ENCODE results near the gene NEU4.

NEU4 gene

DNA sequence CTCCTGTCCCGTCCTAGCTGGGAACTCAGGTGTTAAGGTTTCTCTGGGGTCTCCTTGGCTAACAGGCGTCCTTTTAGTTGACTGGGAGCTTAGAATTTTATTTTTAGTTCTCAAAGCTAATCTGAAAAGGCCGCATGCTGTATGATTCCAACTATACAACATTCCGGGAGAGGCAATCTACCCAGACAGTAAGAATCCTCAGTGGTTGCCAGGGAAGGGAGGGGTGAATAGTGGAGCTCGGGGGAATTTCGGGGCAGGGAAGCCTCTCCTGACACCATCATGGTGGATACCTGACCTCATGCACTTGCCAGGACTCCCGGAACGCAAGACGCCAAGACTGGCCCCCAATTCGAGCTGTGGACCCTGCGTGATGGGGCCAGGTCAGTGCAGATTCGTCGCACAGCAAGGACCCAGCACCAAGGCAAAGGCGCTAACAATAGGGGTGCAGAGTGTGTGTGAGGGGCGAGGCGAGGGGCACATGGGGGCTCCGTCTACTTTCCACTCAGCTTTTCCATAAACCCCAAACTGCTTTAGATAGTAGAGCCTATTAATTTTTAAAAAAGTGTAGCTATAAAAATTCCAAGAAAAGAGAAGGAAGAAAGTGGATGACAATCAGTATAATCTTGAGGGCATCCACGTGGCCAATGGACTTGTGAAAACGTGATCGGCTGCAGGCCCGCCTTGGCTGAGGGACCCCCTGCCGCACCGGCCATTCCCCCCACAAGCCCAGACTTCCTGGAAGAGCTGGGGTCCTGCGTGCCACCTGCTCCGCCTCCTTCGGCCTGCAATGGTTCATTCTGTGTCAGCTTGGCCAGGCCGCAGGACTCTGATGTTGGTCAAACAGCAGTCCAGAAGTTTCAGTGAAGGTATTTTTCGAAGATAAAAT is 32.4 kb downstream of the NEU4 start:
- Histone ChIP-seq H3K4me2 (peak overlapping the region; percentile 30 to 99 (median 89); a peak in 18 of 22 replicates), H4K20me1 (no peaks in the 10 kb centered on the region; a peak in 1 of 22 replicates), H3K36me3 (no peaks in the 10 kb centered on the region), H3K4me1 (peaks cover 43 to 64% (median 61%) of the 10 kb centered on the region in 10 experiments), H3K27me3 (0 out of 22 replicates have a peak, but pooled peaks cover 0 to 3% (median 0%) of the 10 kb centered on the region in 11 experiments), H3K9me3 (replicated peaks in 1 of 11) (peaks cover 0 to 2% (median 0%) of the 10 kb centered on the region in 11 experiments; a peak in 1 of 22 replicates), H3K9ac (no peak overlapping the region), H3K4me3 (no peak overlapping the region), H3K27ac (peak overlapping the region in 4 of 11 experiments; percentile 15 to 90 (median 54); a peak in 5 of 22 replicates)
- no peak for TF ChIP-seq Cebpa-rat (IDR thresholded peaks at IDR 0.05)

DNA sequence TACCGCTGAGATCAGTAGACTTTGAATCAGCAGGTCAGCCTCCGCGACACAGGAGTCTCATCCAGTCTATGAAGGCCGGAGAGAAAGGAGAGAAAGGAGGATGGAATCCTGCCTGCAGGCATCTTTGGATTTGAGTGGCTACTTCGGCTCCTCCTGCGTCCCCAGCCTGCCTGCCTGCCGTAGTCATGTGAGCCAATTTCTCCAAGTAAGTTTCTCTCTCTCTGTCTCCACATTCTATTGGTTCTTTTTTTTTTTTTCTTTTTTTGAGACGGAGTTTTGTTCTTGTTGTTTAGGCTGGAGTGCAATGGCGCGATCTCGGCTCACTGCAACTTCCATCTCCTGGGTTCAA is 33.0 kb downstream of the NEU4 start:
- H3K4me2 ChIP-seq, result peak overlapping the region; percentile 82 to 99 (median 91); a peak in 17 of 22 replicates
- H3K4me1 ChIP-seq, result peaks cover 45 to 66% (median 62%) of the 10 kb centered on the region in 10 experiments
- H3K36me3 ChIP-seq, result no peaks in the 10 kb centered on the region
- no peaks in the 10 kb centered on the region for H3K9me3 ChIP-seq (replicated peaks in 1 of 11)
- peak overlapping the region in 1 of 11 experiments; percentile 80; a peak in 3 of 22 replicates for H3K9ac ChIP-seq
- peak overlapping the region in 6 of 11 experiments; percentile 70 to 90 (median 84); a peak in 7 of 22 replicates for H3K27ac ChIP-seq
- 0 out of 22 replicates have a peak, but pooled peaks cover 0 to 3% (median 0%) of the 10 kb centered on the region in 11 experiments for H3K27me3 ChIP-seq
- TF ChIP-seq Cebpa-rat (IDR thresholded peaks at IDR 0.05), result no peak
- H4K20me1 ChIP-seq, result no peaks in the 10 kb centered on the region; a peak in 1 of 22 replicates
- H3K4me3 ChIP-seq, result no peak overlapping the region

DNA sequence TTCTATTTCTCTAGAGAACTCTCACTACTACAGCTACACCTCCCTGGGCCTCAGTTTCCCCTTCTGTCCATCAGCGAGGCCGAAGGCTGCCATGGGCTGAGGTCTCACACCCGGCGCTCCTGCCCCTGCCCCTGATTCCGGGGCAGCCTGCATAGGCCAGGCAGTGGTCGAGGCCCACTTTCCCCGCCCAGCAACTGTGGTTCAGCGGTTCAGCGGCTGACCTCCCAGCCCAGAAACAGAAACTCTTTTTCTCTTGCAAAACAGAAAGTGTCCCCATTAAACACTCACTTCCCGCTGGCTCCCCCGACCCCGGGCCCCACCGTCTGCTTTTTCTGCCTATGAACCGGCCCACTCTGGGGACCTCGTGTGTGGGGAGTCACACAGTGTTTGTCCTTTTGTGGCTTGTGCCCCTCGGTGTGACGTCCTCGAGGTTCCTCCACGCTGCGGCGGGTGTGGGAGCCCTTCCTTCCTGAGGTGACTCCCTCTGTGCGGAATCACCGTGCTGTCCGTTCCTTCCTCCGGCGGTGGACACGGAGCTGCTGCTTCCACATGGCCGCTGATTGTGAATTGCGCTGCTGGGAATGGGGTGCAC is 33.7 kb downstream of the NEU4 start:
- Histone ChIP-seq H3K9me3 (replicated peaks in 1 of 11) (no peaks in the 10 kb centered on the region), H4K20me1 (no peaks in the 10 kb centered on the region; a peak in 1 of 22 replicates), H3K27me3 (0 out of 22 replicates have a peak, but pooled peaks cover 0 to 3% (median 0%) of the 10 kb centered on the region in 11 experiments), H3K4me2 (peak overlapping the region; percentile 82 to 99 (median 91)), H3K4me1 (peaks cover 45 to 66% (median 62%) of the 10 kb centered on the region in 10 experiments), H3K4me3 (peak overlapping the region in 8 of 10 experiments; percentile 29 to 62 (median 42); a peak in 15 of 20 replicates), H3K27ac (peak overlapping the region; percentile 50 to 90 (median 74)), H3K9ac (peak overlapping the region; percentile 55 to 86 (median 68); a peak in 21 of 22 replicates), H3K36me3 (no peaks in the 10 kb centered on the region)
- TF ChIP-seq Cebpa-rat (IDR thresholded peaks at IDR 0.05), result no peak

DNA sequence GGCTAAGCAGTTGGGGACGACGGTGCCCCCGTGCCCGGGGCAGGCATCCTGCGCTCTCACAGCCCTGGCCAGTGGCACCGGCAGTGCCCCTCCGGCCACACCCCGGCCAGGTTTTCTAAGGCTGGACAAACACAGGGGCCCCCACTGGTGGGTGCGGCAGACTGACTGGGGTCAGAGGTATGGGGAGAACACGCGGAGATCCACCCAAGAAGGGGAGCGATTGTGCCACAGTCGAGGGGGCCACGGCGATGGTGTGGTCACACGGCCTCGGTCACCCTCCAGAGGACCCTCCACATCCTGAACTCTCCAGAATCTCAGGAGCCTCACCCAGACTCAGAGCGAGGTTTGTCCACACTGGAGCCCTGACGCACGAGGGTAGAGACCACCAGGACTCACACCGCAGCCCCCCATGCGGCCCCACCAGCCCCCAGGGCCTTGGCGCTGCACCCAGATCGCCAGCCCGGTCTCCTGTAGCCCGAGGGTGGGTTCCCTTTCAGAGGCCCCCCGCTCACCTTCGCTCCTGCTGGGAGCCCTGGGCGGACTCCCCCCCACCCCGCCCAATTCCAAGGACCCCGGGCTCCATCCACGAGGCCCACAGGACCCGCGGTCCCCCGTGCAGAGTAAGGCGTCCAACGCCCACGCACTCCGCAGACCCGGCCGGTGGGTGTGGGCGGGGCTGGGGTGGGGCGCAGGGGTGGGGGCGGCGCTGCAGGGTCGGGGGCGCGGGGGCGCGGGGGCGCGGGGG is 34.5 kb downstream of the NEU4 start:
- peak overlapping the region; percentile 55 to 86 (median 68); a peak in 20 of 22 replicates for H3K9ac ChIP-seq

DNA sequence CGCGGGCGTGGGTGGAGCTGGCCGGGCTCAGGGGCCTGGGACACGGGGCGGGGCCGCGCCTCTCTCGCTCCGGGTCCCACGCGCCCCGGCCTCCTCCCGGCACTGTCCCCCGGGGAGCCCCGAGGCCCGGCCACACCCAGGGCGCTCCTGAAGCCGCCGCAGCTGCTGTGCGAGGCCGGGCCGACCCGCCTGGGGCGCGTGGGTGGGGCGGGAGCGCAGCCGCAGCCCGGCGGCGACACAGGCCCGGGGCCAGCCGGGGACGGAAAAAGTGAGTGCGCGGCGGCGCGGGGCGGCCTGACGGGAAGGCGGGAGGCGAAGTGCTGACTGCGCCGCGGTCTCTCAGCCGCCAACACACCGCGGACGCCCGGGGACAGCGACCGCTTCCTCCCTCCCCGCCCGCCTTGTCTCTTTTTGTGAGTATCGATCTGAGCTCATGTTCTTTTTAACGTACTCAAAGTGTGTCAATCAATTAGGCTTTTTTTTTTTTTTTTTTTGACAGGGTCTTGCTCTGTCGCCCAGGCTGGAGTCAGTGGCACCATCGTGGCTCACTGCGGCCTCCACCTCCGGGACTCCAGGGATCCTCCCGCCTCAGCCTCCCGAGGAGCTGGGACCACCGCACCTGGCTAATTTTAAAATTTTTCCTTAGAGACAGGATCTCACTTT is 35.2 kb downstream of the NEU4 start:
- peaks cover 45 to 66% (median 62%) of the 10 kb centered on the region in 10 experiments for H3K4me1 ChIP-seq
- H3K27me3 ChIP-seq, result 0 out of 22 replicates have a peak, but pooled peaks cover 0 to 3% (median 0%) of the 10 kb centered on the region in 11 experiments
- H3K4me2 ChIP-seq, result peak overlapping the region; percentile 81 to 95 (median 91)
- H3K36me3 ChIP-seq, result no peaks in the 10 kb centered on the region
- peak overlapping the region; percentile 43 to 66 (median 53) for H3K4me3 ChIP-seq
- H4K20me1 ChIP-seq, result no peaks in the 10 kb centered on the region; a peak in 1 of 22 replicates
- TF ChIP-seq Cebpa-rat (IDR thresholded peaks at IDR 0.05), result no peak
- H3K27ac ChIP-seq, result peak overlapping the region; percentile 57 to 90 (median 72)
- H3K9me3 ChIP-seq (replicated peaks in 1 of 11), result no peaks in the 10 kb centered on the region
- H3K9ac ChIP-seq, result peak overlapping the region; percentile 62 to 85 (median 78)

More for the DNA sequence above, 34.5 kb downstream of the NEU4 start:
- H3K27me3 ChIP-seq, result 0 out of 22 replicates have a peak, but pooled peaks cover 0 to 3% (median 0%) of the 10 kb centered on the region in 11 experiments
- no peaks in the 10 kb centered on the region for H3K36me3 ChIP-seq
- H3K27ac ChIP-seq, result peak overlapping the region; percentile 50 to 90 (median 74)
- H3K9me3 ChIP-seq (replicated peaks in 1 of 11), result no peaks in the 10 kb centered on the region
- H4K20me1 ChIP-seq, result no peaks in the 10 kb centered on the region; a peak in 1 of 22 replicates
- TF ChIP-seq Cebpa-rat (IDR thresholded peaks at IDR 0.05), result no peak
- H3K4me2 ChIP-seq, result peak overlapping the region; percentile 83 to 99 (median 93)
- peak overlapping the region in 8 of 10 experiments; percentile 29 to 62 (median 44); a peak in 16 of 20 replicates for H3K4me3 ChIP-seq
- peaks cover 45 to 66% (median 62%) of the 10 kb centered on the region in 10 experiments for H3K4me1 ChIP-seq

DNA sequence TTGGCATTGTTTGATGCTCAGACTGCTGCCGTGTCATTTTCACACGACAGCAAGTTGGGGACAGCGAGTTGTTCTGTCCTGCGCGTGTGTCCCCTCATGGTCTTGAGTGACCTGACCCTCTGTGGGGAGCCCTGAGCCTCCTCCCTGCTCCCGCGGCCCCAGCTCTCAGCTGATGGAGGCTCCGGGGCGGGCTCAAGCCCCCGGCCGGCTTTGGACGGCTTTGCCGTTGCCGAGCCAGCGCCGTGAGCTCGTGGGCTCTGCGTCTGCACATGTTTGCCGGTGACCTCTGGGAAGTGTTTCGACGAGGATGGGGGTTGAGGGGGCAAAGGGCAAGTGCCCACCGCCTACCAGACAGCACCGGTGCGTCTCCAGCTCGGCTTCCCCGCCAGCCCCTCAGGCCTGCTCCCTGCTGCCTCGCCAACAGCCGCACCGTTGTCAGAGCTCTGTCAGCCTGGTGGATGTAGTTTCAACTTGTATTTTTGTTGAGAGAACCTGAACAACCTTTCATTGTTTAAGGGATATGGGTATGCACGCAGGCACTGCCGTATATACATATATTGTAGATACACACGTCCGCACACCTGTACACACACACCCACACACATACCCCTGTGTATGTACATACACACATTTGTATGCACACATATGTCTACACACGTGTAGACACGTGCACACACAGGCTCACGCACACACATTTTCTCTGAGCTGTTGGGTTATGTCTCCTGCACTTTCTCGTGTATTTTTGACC is 36.0 kb downstream of the NEU4 start:
- Histone ChIP-seq H3K4me1 (peaks cover 45 to 63% (median 60%) of the 10 kb centered on the region in 10 experiments), H3K36me3 (peaks cover 0 to 2% (median 0%) of the 10 kb centered on the region in 11 experiments; a peak in 1 of 22 replicates), H3K4me3 (peak overlapping the region in 9 of 10 experiments; percentile 43 to 66 (median 54); a peak in 17 of 20 replicates), H3K27me3 (0 out of 22 replicates have a peak, but pooled peaks cover 0 to 3% (median 0%) of the 10 kb centered on the region in 11 experiments), H3K4me2 (peak overlapping the region; percentile 81 to 95 (median 91)), H3K9ac (peak overlapping the region in 10 of 11 experiments; percentile 72 to 85 (median 78); a peak in 20 of 22 replicates), H3K9me3 (replicated peaks in 1 of 11) (no peaks in the 10 kb centered on the region), H3K27ac (peak overlapping the region; percentile 57 to 90 (median 72); a peak in 19 of 22 replicates), H4K20me1 (peaks cover 0 to 7% (median 0%) of the 10 kb centered on the region in 11 experiments; a peak in 4 of 22 replicates)
- no peak for TF ChIP-seq Cebpa-rat (IDR thresholded peaks at IDR 0.05)

DNA sequence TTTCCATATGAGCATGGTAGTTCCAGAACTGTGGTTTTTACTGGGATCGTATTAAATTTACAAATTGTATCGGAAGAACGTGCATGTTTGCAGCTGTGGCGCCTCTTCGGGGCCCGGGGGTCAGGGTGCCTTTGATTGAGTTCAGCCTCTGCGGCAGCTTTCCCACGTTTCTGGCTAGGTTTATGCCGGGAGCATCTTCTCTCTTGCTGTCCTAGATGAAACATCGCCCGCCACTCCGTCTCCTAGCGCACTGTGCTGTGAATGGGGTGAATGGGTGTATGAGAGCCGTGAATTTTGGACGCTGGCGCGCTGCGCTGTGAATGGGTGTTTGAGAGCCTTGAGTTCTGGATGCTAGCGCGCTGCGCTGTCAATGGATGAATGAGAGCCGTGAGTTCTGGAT is 37.4 kb downstream of the NEU4 start:
- 0 out of 22 replicates have a peak, but pooled peaks cover 0 to 3% (median 0%) of the 10 kb centered on the region in 11 experiments for H3K27me3 ChIP-seq
- H3K4me3 ChIP-seq, result peak overlapping the region in 2 of 10 experiments; percentile 15 to 43; a peak in 2 of 20 replicates
- H3K9me3 ChIP-seq (replicated peaks in 1 of 11), result no peaks in the 10 kb centered on the region
- H3K36me3 ChIP-seq, result peaks cover 0 to 13% (median 0%) of the 10 kb centered on the region in 11 experiments; a peak in 5 of 22 replicates
- H3K9ac ChIP-seq, result peak overlapping the region in 3 of 11 experiments; percentile 24 to 44 (median 35); a peak in 3 of 22 replicates
- peaks cover 0 to 18% (median 0%) of the 10 kb centered on the region in 11 experiments; a peak in 7 of 22 replicates for H4K20me1 ChIP-seq
- no peak overlapping the region for H3K27ac ChIP-seq
- H3K4me1 ChIP-seq, result peaks cover 40 to 52% (median 48%) of the 10 kb centered on the region in 10 experiments
- TF ChIP-seq Cebpa-rat (IDR thresholded peaks at IDR 0.05), result no peak
- peak overlapping the region; percentile 3 to 95 (median 91); a peak in 17 of 22 replicates for H3K4me2 ChIP-seq
